A673 (cell line): Measurements from ENCODE around the gene GOLGA8S. TPM values are rescaled to one million over a fixed set of nuclear protein-coding genes. Genes with fewer than 3 reads are reported as not detected.
"Not testable (repeated sequence)": the region's sequence is repeated elsewhere in the genome, so short reads cannot be mapped to it uniquely, and the experiment has no call there.

Experiments
- BruUV-seq: library from RNA; stranded (reverse); fragments of 400-500 nt; replicated peaks from 2 replicates; lab custom pipeline; 2021; lab: Mats Ljungman, UMichigan
- CTCF ChIA-PET: fragments of 300-600 bp; sonication (Branson Sonifier 250); formaldehyde crosslinking; loops from one replicate; lab custom pipeline; 2022; ENCODE audit warnings: antibody characterized with exemption; lab: Charles Lee
- POLR2A ChIA-PET: fragments of 300-600 bp; sonication (Branson Sonifier 250); formaldehyde crosslinking; loops from one replicate; lab custom pipeline; 2022; ENCODE audit warnings: antibody characterized with exemption; ENCODE audit not compliant: low non-redundant PET; lab: Charles Lee
- DNase-seq: peaks from one replicate; pipeline ENCODE4 v3.0.0-alpha.2; 2015; ENCODE audit warnings: low spot score
- H3K27ac ChIP-seq: fragments of 200-600 bp; sonication (generic); 2 replicates; pipeline ENCODE4 v1.5.1; 2016; ENCODE audit warnings: mixed run types, low read depth, mild to moderate bottlenecking, mixed read lengths, antibody characterized with exemption, low read length; ENCODE audit not compliant: poor library complexity, severe bottlenecking
- H3K27me3 ChIP-seq: fragments of 200-600 bp; sonication (generic); replicated peaks from 2 replicates; pipeline ENCODE4 v1.6.1; 2017; ENCODE audit warnings: mixed run types, low read depth, mild to moderate bottlenecking, mixed read lengths, antibody characterized with exemption, low read length; ENCODE audit not compliant: insufficient read depth, poor library complexity
- H3K36me3 ChIP-seq: fragments of 200-600 bp; sonication (generic); 2 replicates; pipeline ENCODE4 v1.6.1; 2016; ENCODE audit warnings: mixed run types, mild to moderate bottlenecking, mixed read lengths, antibody characterized with exemption, low read length; ENCODE audit not compliant: insufficient read depth, poor library complexity, severe bottlenecking
- H3K4me1 ChIP-seq: fragments of 200-600 bp; sonication (generic); 2 replicates; pipeline ENCODE4 v1.6.1; 2017; ENCODE audit warnings: mixed run types, mild to moderate bottlenecking, mixed read lengths, antibody characterized with exemption, low read length; ENCODE audit not compliant: insufficient read depth, poor library complexity, severe bottlenecking
- H3K4me3 ChIP-seq: fragments of 200-600 bp; sonication (generic); 2 replicates; pipeline ENCODE4 v1.5.1; 2016; ENCODE audit warnings: low read depth, mixed run types, mild to moderate bottlenecking, mixed read lengths, low read length; ENCODE audit not compliant: poor library complexity, severe bottlenecking
- H3K9me3 ChIP-seq: fragments of 200-600 bp; sonication (generic); 2 replicates; pipeline ENCODE4 v1.6.1; 2016; ENCODE audit warnings: mixed run types, low read depth, mild to moderate bottlenecking, mixed read lengths, antibody characterized with exemption, low read length; ENCODE audit not compliant: poor library complexity, severe bottlenecking
- EZH2 ChIP-seq: fragments of 200-600 bp; sonication (generic); IDR thresholded peaks from 2 replicates; pipeline ENCODE4 v1.6.1; 2017; ENCODE audit warnings: borderline replicate concordance, low read depth, mild to moderate bottlenecking, mixed read lengths, antibody characterized with exemption, low read length; ENCODE audit not compliant: poor library complexity, severe bottlenecking
- intact Hi-C: fragments of 100-400 bp; cut with micrococcal nuclease; formaldehyde crosslinking; loops from one replicate; pipeline ENCODE4 v1.10.0; 2022; ENCODE audit not compliant: unreplicated experiment
- total RNA-seq: library from RNA; stranded (reverse); gene quantifications from 2 replicates; pipeline ENCODE4 v1.2.3, GENCODE V29; 2021
- TF ChIP-seq, protein P1 (sequence below): fragments of 300-800, 200-600 bp; sonication (generic); conservative IDR thresholded peaks from 2 replicates; pipeline ENCODE4 v1.5.1; 2017; ENCODE audit warnings: low read depth, mild to moderate bottlenecking, antibody characterized with exemption, low read length, moderate library complexity, mixed read lengths

GOLGA8S gene
- total RNA-seq, 1 experiment from 2014 or later: not detected

GRCh38 chr15:23397779-23398178 lies 43.2 kb downstream of the GOLGA8S start:
- Histone ChIP-seq H3K4me3 (no peak overlapping the region), H3K36me3 (no peaks in the 10 kb centered on the region), H3K27me3 (no peaks in the 10 kb centered on the region), H3K4me1 (no peaks in the 10 kb centered on the region), H3K27ac (no peak overlapping the region), H3K9me3 (no peaks in the 10 kb centered on the region)
- no TSS peak for BruUV-seq
- TF ChIP-seq, protein P1, sequence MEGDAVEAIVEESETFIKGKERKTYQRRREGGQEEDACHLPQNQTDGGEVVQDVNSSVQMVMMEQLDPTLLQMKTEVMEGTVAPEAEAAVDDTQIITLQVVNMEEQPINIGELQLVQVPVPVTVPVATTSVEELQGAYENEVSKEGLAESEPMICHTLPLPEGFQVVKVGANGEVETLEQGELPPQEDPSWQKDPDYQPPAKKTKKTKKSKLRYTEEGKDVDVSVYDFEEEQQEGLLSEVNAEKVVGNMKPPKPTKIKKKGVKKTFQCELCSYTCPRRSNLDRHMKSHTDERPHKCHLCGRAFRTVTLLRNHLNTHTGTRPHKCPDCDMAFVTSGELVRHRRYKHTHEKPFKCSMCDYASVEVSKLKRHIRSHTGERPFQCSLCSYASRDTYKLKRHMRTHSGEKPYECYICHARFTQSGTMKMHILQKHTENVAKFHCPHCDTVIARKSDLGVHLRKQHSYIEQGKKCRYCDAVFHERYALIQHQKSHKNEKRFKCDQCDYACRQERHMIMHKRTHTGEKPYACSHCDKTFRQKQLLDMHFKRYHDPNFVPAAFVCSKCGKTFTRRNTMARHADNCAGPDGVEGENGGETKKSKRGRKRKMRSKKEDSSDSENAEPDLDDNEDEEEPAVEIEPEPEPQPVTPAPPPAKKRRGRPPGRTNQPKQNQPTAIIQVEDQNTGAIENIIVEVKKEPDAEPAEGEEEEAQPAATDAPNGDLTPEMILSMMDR: no peak
- TF ChIP-seq EZH2: no peak
- intact Hi-C loops: no loop called here
- CTCF ChIA-PET: no interaction called here
- POLR2A ChIA-PET: no interaction called here
- no peak for DNase-seq

GRCh38 chr15:23398357-23398756 lies 43.8 kb downstream of the GOLGA8S start:
- CTCF ChIA-PET, intact Hi-C loops, H3K4me3 ChIP-seq, H3K27me3 ChIP-seq, BruUV-seq, H3K4me1 ChIP-seq, H3K9me3 ChIP-seq, POLR2A ChIA-PET, H3K36me3 ChIP-seq, DNase-seq, H3K27ac ChIP-seq: not testable (repeated sequence)

DNA sequence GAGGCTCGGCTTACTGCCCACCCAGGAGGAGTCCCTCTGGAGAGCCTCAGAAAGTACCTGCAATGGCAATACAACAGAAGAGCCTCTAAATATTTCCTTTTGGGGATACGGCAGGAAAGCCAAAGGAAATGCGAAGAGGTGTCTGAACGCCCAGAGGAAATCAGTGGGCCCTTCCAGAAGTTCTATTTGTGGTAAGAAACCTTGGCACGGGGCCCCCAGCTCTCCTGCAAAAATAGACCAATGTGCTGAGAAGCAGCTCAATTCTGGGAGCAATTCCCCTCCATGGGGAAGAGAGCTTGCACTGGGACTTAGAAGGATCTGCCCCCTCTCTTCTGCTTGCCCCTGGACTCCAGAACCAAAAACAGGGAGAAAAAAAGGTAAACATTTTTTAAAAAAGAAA lies 44.7 kb downstream of the GOLGA8S start:
- H3K4me3 ChIP-seq, POLR2A ChIA-PET, H3K4me1 ChIP-seq, BruUV-seq, H3K36me3 ChIP-seq, H3K9me3 ChIP-seq, DNase-seq, CTCF ChIA-PET, intact Hi-C loops, H3K27me3 ChIP-seq, H3K27ac ChIP-seq: not testable (repeated sequence)

DNA sequence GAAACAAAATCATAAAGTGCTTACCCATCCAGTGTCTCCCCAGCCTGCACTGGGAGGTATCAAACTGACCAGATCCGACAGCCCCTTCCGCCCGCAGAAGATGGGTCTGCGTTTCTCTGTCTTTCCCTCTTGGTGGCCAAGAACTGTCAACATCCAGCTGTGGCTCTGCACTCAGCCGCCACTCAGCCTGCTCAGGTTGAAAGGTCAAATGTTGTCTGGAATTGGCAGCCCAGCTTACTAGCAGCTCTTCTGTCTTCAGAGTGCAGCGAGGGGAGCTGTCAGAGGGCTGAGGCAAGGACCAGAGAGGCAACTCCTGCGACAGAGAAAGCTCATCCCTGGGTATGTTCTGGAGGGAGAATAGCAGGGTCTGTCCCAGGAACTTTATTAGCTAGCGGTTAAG lies 47.1 kb downstream of the GOLGA8S start:
- TF ChIP-seq, protein P1: no peak
- TF ChIP-seq EZH2: no peak
- no peak for DNase-seq
- ChIA-PET POLR2A (no interaction called here), CTCF (no interaction called here)
- Histone ChIP-seq H3K4me3 (no peak overlapping the region), H3K9me3 (no peaks in the 10 kb centered on the region), H3K36me3 (no peaks in the 10 kb centered on the region), H3K27ac (no peak overlapping the region), H3K27me3 (no peaks in the 10 kb centered on the region), H3K4me1 (no peaks in the 10 kb centered on the region)
- intact Hi-C loops: no loop called here
- BruUV-seq: no TSS peak
